ENCODE measurements around the gene SALL3. TPM values are rescaled to one million over a fixed set of nuclear protein-coding genes. Genes with fewer than 3 reads are reported as not detected.

Gene SALL3
- total RNA-seq, 1 donor from 2014 or later, result not detected

DNA sequence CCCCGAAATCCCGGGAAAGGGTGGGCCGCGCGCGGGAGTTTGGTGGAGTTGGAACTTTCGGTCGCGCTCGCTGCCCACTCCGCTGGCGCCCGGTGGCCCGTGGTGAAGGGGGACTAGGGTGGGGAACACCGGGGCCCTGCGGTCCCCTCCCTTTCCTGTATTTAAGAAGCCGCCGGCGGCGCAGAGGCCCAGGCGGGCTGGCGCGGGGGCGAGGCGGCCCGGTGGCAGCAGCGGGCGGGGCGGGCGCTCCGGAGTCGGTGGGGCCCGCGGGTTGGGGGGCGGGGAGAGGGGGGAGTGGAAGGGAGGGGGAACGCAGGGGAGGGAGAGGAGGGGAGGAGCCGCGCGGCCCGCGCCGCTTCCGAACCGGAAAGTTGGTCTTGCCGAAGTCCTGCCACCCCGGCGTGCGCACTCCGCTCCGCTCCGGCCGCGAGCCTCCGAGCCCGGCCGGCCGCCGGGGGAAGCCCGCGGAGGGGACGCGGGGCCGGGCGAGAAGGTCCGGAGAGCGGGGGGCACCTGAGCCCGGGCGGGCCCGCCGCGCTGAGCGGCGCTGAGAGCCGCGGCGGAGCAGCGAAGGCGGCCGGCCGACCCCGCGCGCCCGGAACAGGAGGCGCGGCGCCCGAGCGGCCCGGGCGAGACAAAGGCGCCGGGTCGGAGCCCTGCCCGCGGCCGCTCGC, 425 bp upstream of the SALL3 start:
- H3K9me3 Mint-ChIP-seq, result no peaks in the 10 kb centered on the region
- ATAC-seq (ENCODE audit: low read depth), result no peak
- intact Hi-C loops (cut with micrococcal nuclease), result no loop called here
- no peak for DNase-seq
- TF ChIP-seq, protein P1, sequence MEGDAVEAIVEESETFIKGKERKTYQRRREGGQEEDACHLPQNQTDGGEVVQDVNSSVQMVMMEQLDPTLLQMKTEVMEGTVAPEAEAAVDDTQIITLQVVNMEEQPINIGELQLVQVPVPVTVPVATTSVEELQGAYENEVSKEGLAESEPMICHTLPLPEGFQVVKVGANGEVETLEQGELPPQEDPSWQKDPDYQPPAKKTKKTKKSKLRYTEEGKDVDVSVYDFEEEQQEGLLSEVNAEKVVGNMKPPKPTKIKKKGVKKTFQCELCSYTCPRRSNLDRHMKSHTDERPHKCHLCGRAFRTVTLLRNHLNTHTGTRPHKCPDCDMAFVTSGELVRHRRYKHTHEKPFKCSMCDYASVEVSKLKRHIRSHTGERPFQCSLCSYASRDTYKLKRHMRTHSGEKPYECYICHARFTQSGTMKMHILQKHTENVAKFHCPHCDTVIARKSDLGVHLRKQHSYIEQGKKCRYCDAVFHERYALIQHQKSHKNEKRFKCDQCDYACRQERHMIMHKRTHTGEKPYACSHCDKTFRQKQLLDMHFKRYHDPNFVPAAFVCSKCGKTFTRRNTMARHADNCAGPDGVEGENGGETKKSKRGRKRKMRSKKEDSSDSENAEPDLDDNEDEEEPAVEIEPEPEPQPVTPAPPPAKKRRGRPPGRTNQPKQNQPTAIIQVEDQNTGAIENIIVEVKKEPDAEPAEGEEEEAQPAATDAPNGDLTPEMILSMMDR (IDR thresholded peaks at IDR 0.05), result no peak
- H3K36me3 Mint-ChIP-seq (ENCODE audit: low read depth), result no peaks in the 10 kb centered on the region
- H3K27ac Mint-ChIP-seq, result no peak overlapping the region
- H3K4me1 Mint-ChIP-seq, result peaks cover 4% of the 10 kb centered on the region
- ChIA-PET CTCF (no interaction called here), POLR2A (no interaction called here)
- peaks cover 51% of the 10 kb centered on the region for H3K27me3 Mint-ChIP-seq
- H3K4me3 Mint-ChIP-seq, result no peak overlapping the region

DNA sequence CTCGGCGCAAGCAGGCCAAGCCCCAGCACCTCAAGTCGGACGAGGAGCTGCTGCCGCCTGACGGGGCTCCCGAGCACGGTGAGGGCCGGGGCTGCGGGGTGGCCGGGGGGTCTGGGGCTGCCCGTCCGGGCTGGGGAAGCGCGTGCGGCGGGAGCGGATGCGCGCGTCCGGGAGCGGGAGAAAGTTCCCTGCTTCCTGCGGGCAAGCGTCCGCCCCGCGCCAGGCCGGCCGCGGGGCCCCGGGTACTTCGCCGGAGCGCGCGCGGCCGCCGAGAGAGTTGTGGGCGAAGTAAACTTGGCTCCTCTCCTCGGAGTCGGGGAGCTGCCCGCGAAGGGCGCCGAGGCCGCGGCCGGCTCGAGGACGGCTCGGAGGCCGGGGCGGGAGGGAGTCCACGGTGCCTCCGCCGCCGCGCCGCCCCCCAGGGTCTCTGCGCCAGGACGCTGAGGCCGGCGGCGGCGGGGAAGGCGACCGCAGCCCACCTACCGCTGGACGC, 707 bp downstream of the SALL3 start:
- intact Hi-C loops (cut with micrococcal nuclease), result loop anchor here (10.0 kb wide), 1 partner anchor 664 kb away; no protein-coding TSS in a partner anchor

DNA sequence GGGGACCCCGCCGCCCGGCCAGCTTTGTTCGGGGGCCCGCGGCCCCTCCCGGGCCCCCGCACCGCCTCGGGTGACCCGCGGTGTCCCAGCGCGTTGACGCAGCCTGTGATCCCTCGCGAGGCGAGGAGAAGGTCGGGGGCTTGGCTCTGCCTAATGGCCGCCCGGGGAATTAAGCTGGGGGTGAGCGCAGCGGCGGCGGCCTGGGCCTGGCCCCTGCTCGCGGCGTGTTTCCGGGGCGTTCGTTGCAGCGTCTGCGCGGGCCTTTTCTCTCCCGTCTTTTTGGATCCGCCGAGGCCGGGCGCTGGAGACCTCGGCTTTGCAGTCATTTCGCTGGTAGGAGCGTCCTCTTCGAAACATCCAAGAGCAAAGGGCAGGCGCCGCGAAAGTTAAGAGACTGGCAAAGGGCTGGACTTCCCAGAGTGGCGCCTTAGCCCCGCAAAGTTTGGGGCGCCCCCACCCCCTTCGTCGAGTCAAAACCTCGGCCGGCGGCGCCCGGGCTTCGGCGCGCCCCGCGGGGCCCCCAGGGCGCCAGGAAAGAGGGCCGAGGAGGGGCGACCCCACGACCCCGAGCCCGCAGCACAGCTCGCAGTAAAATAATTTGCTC, 1.3 kb downstream of the SALL3 start:
- Mint-ChIP-seq H3K36me3 (ENCODE audit: low read depth) (no peaks in the 10 kb centered on the region), H3K4me1 (peaks cover 7% of the 10 kb centered on the region), H3K4me3 (no peak overlapping the region), H3K27ac (no peak overlapping the region), H3K9me3 (no peaks in the 10 kb centered on the region), H3K27me3 (peaks cover 51% of the 10 kb centered on the region)
- ChIA-PET CTCF (no interaction called here), POLR2A (no interaction called here)
- TF ChIP-seq, protein P1 (IDR thresholded peaks at IDR 0.05), result no peak
- DNase-seq, result no peak
- ATAC-seq (ENCODE audit: low read depth), result no peak
- intact Hi-C loops (cut with micrococcal nuclease), result loop anchor here (10.0 kb wide), 1 partner anchor 664 kb away; no protein-coding TSS in a partner anchor

More for the DNA sequence above, 707 bp downstream of the SALL3 start:
- POLR2A ChIA-PET, result no interaction called here
- Mint-ChIP-seq H3K9me3 (no peaks in the 10 kb centered on the region), H3K4me3 (no peak overlapping the region), H3K27me3 (peaks cover 51% of the 10 kb centered on the region), H3K4me1 (peaks cover 4% of the 10 kb centered on the region), H3K36me3 (ENCODE audit: low read depth) (no peaks in the 10 kb centered on the region), H3K27ac (no peak overlapping the region)
- TF ChIP-seq, protein P1 (IDR thresholded peaks at IDR 0.05), result no peak
- CTCF ChIA-PET, result no interaction called here
- no peak for ATAC-seq (ENCODE audit: low read depth)
- DNase-seq, result no peak

DNA sequence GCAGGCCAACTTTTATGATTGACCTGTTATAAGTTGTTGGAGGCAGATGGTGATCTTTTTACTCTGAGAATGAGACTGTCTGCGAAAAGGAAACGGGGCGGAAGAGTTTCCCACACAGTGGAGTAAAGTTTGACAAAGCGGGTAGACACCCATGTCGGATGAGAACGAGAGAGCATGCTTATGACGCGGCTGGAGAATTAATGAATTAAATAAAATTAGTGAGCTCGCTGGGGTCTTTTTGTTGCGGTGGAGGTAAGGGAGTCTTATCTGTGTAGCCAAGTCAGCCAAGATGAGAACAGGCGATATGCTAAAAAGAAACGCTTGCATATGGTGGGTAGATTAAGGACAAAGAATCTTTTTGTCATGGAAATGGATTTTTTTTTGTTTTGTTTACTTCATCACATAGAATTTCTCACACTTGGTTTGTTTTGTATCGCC, 1.8 kb downstream of the SALL3 start:
- no peak for ATAC-seq (ENCODE audit: low read depth)
- peaks cover 9% of the 10 kb centered on the region for H3K4me1 Mint-ChIP-seq
- no peaks in the 10 kb centered on the region for H3K36me3 Mint-ChIP-seq (ENCODE audit: low read depth)
- intact Hi-C loops (cut with micrococcal nuclease), result loop anchor here (10.0 kb wide), 1 partner anchor 663 kb away; no protein-coding TSS in a partner anchor
- H3K27ac Mint-ChIP-seq, result peak overlapping the region; percentile 27
- TF ChIP-seq, protein P1 (IDR thresholded peaks at IDR 0.05), result no peak
- peak overlapping the region; percentile 33 for H3K4me3 Mint-ChIP-seq
- H3K27me3 Mint-ChIP-seq, result peaks cover 52% of the 10 kb centered on the region
- CTCF ChIA-PET, result no interaction called here
- POLR2A ChIA-PET, result no interaction called here
- H3K9me3 Mint-ChIP-seq, result no peaks in the 10 kb centered on the region
- DNase-seq, result no peak

DNA sequence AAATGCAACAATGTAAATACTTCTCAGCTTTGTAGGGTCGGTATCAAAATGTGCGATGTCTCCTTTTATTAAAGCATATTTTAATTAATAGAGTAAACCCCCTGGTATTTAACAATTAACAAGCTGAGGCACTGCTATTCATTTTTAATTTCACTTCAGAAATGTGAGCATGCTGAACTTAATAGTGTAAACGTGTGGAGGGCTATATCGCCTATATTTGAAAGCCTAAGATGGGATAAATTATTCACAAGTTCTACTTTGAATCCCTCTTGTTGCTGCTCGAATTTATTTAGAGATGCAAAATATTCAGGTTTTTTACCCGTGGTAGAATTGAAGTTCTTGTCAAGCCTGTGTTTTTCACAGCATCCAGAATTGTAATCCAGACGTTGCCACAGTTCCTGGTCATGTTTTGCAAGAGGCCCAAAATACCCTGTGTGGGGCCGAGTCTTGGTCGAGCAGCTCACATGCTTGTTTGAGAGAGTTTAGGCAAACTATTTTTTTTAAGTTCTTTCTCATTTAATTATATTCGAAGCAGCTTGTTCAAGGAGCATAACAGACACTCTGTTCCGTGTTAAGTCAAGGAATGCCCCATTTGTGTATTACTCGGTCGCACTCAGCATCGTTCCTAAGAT, 2.5 kb downstream of the SALL3 start:
- DNase-seq (no peak), ATAC-seq (ENCODE audit: low read depth) (no peak)
- no peaks in the 10 kb centered on the region for H3K36me3 Mint-ChIP-seq (ENCODE audit: low read depth)
- H3K4me1 Mint-ChIP-seq, result peaks cover 9% of the 10 kb centered on the region
- H3K9me3 Mint-ChIP-seq, result no peaks in the 10 kb centered on the region
- intact Hi-C loops (cut with micrococcal nuclease), result loop anchor here (10.0 kb wide), 1 partner anchor 663 kb away; no protein-coding TSS in a partner anchor
- POLR2A ChIA-PET, result no interaction called here
- H3K27ac Mint-ChIP-seq, result no peak overlapping the region
- CTCF ChIA-PET, result interaction anchor here (0.7 kb wide), 1 partner anchor 912 kb away, joined by 3 read pairs; no protein-coding TSS in a partner anchor
- peaks cover 50% of the 10 kb centered on the region for H3K27me3 Mint-ChIP-seq
- no peak overlapping the region for H3K4me3 Mint-ChIP-seq
- TF ChIP-seq, protein P1 (IDR thresholded peaks at IDR 0.05), result no peak

Data from activated B cell treated with CpG ODN at 0.5 μM for 24 hours (primary cell).